ENCODE results near the gene MAPT. TPM values are rescaled to one million over a fixed set of nuclear protein-coding genes. Genes with fewer than 3 reads are reported as not detected.
"Not testable (repeated sequence)": the region's sequence is repeated elsewhere in the genome, so short reads cannot be mapped to it uniquely, and the experiment has no call there.

Gene MAPT
- total RNA-seq, 1 experiment from 2014 or later, result 0.03 TPM

GRCh38 chr17:45949755-45950320 lies 55.5 kb downstream of the MAPT start:
- H3K36me3 ChIP-seq, result no peaks in the 10 kb centered on the region
- H3K27ac ChIP-seq, result no peak overlapping the region
- H3K4me1 ChIP-seq (replicated peaks), result peaks cover 6% of the 10 kb centered on the region
- H3K4me3 ChIP-seq, result no peak overlapping the region
- H3K9me3 ChIP-seq (replicated peaks), result no peaks in the 10 kb centered on the region
- peaks cover 50% of the 10 kb centered on the region for H3K27me3 ChIP-seq (replicated peaks)
- no peak for DNase-seq (ENCODE audit: low read depth in 1 of 2, low spot score in 2 of 2)

DNA sequence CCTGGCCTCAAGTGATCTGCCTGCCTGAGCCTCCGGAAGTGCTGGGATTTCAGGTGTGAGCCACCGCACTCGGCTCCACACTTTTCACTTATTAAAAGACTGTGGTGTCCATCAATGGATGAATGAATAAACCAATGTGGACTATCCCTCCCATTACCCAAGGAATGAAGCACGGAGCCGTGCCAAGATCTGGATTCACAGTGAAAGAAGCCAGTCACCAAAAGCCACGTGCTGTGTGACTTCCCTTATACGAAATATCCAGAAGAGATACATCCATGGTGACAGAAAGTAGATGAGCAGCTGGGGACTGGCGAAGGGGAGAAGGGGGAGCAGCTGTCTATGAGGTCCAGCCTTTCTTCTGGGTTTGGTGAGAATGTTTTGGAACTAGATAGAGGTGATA lies 56.5 kb downstream of the MAPT start:
- H3K9me3 ChIP-seq (replicated peaks), result no peaks in the 10 kb centered on the region
- H3K4me1 ChIP-seq (replicated peaks), result peaks cover 6% of the 10 kb centered on the region
- no peak for DNase-seq (ENCODE audit: low read depth in 1 of 2, low spot score in 2 of 2)
- H3K36me3 ChIP-seq, result no peaks in the 10 kb centered on the region
- H3K27ac ChIP-seq, result no peak overlapping the region
- peaks cover 46% of the 10 kb centered on the region for H3K27me3 ChIP-seq (replicated peaks)
- no peak overlapping the region for H3K4me3 ChIP-seq

- peaks cover 6% of the 10 kb centered on the region for H3K4me1 ChIP-seq (replicated peaks)
- DNase-seq (ENCODE audit: low read depth in 1 of 2, low spot score in 2 of 2), result no peak
- H3K9me3 ChIP-seq (replicated peaks), result no peaks in the 10 kb centered on the region
- no peaks in the 10 kb centered on the region for H3K36me3 ChIP-seq
- H3K27me3 ChIP-seq (replicated peaks), result peaks cover 42% of the 10 kb centered on the region
- H3K27ac ChIP-seq, result no peak overlapping the region
- H3K4me3 ChIP-seq, result no peak overlapping the region
Observed at GRCh38 chr17:45951403-45951802, 57.0 kb downstream of the MAPT start.

DNA sequence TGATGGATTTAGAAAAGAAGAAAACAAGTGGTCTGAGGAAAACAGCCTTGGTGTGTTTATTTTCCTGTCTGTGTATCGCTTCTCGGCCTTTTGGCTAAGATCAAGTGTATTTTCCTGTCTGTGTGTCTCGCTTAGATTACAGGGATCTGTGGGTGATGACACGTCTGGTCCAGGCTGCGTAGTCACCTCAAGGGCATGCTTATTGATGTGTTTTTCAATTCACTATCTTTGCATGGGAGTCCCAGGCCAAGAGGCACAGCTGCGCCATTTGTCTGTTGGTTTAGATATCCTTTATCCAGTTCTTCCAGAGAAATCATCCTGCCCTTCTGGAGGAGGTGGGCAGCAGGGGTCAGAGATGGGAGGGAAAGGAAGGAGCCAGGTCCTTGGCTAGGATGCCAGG lies 57.6 kb downstream of the MAPT start:
- Histone ChIP-seq H3K36me3 (no peaks in the 10 kb centered on the region), H3K9me3 (replicated peaks) (no peaks in the 10 kb centered on the region), H3K27ac (no peak overlapping the region), H3K27me3 (replicated peaks) (peaks cover 42% of the 10 kb centered on the region), H3K4me1 (replicated peaks) (peaks cover 6% of the 10 kb centered on the region), H3K4me3 (no peak overlapping the region)
- no peak for DNase-seq (ENCODE audit: low read depth in 1 of 2, low spot score in 2 of 2)

- Histone ChIP-seq H3K4me3 (no peak overlapping the region), H3K36me3 (no peaks in the 10 kb centered on the region), H3K27me3 (replicated peaks) (peaks cover 46% of the 10 kb centered on the region), H3K9me3 (replicated peaks) (no peaks in the 10 kb centered on the region), H3K27ac (no peak overlapping the region), H3K4me1 (replicated peaks) (peaks cover 6% of the 10 kb centered on the region)
- DNase-seq (ENCODE audit: low read depth in 1 of 2, low spot score in 2 of 2), result no peak
Observed at GRCh38 chr17:45952814-45953320, 58.5 kb downstream of the MAPT start.

DNA sequence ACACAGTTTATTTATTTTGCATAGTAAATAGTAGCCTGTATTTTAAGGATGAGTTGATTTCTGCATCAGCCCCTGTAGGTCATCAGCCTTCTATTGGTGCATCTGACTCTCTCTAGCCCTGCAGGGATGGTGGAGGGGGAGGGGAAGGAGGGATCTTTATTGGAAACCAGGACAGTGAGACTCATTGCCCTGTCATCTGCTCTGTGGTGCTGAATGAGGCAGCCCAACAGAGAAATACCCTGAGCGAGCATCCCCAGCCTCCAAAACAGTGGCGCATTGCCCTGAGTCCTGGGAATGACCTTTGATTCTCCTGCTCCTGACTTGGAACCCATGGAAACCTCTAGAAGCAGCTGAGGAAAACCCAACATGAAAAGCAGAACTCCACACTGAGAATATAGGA lies 59.2 kb downstream of the MAPT start:
- no peak for DNase-seq (ENCODE audit: low read depth in 1 of 2, low spot score in 2 of 2)

GRCh38 chr17:45954914-45955313 lies 60.6 kb downstream of the MAPT start:
- H3K4me3 ChIP-seq, result no peak overlapping the region
- no peaks in the 10 kb centered on the region for H3K9me3 ChIP-seq (replicated peaks)
- DNase-seq (ENCODE audit: low read depth in 1 of 2, low spot score in 2 of 2), result no peak
- no peak overlapping the region for H3K27ac ChIP-seq
- no peaks in the 10 kb centered on the region for H3K36me3 ChIP-seq
- no peaks in the 10 kb centered on the region for H3K4me1 ChIP-seq (replicated peaks)
- H3K27me3 ChIP-seq (replicated peaks), result peaks cover 52% of the 10 kb centered on the region

More for the DNA sequence above, 59.2 kb downstream of the MAPT start:
- H3K36me3 ChIP-seq, result no peaks in the 10 kb centered on the region
- no peaks in the 10 kb centered on the region for H3K9me3 ChIP-seq (replicated peaks)
- H3K4me1 ChIP-seq (replicated peaks), result peaks cover 6% of the 10 kb centered on the region
- H3K27me3 ChIP-seq (replicated peaks), result peaks cover 51% of the 10 kb centered on the region
- no peak overlapping the region for H3K27ac ChIP-seq
- no peak overlapping the region for H3K4me3 ChIP-seq

- Histone ChIP-seq H3K4me1 (replicated peaks) (no peaks in the 10 kb centered on the region), H3K9me3 (replicated peaks) (no peaks in the 10 kb centered on the region), H3K36me3 (no peaks in the 10 kb centered on the region), H3K27me3 (replicated peaks) (peaks cover 52% of the 10 kb centered on the region), H3K4me3 (no peak overlapping the region), H3K27ac (no peak overlapping the region)
- no peak for DNase-seq (ENCODE audit: low read depth in 1 of 2, low spot score in 2 of 2)
Observed at GRCh38 chr17:45955326-45955725, 61.0 kb downstream of the MAPT start.

DNA sequence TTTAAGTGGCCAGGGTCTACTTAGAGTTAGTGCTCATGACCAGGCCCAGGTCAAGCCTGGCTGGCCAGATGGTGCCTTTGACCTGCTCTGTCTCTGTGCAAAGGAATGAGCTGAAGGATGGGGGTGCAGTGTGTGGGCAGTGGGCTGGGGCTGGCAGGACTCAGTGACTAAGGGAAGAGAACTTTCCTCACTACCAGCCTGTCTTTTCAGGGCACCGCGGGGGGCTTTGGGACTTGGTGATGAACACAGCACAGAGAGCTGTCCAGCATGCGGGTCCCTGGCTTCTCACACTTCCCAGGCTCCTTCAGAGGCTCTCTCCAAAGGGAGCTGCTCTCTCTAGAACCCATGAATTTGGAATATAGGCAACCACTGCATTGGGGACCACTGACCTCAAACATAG lies 61.7 kb downstream of the MAPT start:
- H3K36me3 ChIP-seq, result no peaks in the 10 kb centered on the region
- H3K4me1 ChIP-seq (replicated peaks), result no peaks in the 10 kb centered on the region
- H3K27me3 ChIP-seq (replicated peaks), result peaks cover 44% of the 10 kb centered on the region
- no peaks in the 10 kb centered on the region for H3K9me3 ChIP-seq (replicated peaks)
- DNase-seq (ENCODE audit: low read depth in 1 of 2, low spot score in 2 of 2), result no peak
- H3K4me3 ChIP-seq, result no peak overlapping the region
- no peak overlapping the region for H3K27ac ChIP-seq

DNA sequence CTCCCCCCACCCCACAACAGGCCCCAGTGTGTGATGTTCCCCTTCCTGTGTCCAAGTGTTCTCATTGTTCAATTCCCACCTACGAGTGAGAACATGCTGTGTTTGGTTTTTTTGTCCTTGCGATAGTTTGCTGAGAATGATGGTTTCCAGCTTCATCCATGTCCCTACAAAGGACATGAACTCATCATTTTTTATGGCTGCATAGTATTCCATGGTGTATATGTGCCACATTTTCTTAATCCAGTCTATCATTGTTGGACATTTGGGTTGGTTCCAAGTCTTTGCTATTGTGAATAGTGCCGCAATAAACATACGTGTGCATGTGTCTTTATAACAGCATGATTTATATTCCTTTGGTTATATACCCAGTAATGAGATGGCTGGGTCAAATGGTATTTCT lies 62.4 kb downstream of the MAPT start:
- H3K27ac ChIP-seq, H3K4me3 ChIP-seq: not testable (repeated sequence)
- peaks cover 39% of the 10 kb centered on the region for H3K27me3 ChIP-seq (replicated peaks)

DNA sequence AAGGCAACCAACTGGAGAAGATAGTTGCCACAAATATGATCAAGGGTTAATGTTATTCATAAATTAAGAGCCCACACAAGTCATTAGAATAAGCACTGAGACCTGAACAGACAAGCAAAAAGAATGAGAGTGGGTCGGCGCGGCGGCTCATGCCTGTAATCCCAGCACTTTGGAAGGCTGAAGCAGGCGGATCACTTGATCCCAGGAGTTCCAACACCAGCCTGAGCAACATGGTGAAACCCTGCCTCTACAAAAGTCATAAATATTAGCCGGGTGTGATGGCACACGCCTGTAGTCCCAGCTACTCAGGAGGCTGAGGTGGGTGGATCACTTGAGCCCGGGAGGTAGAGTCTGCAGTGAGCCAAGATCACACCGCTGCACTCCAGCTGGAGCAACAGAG lies 64.0 kb downstream of the MAPT start:
- H3K27ac ChIP-seq, result no peak overlapping the region
- no peak for DNase-seq (ENCODE audit: low read depth in 1 of 2, low spot score in 2 of 2)
- peaks cover 34% of the 10 kb centered on the region for H3K27me3 ChIP-seq (replicated peaks)
- no peak overlapping the region for H3K4me3 ChIP-seq
- no peaks in the 10 kb centered on the region for H3K9me3 ChIP-seq (replicated peaks)
- H3K36me3 ChIP-seq, result no peaks in the 10 kb centered on the region
- no peaks in the 10 kb centered on the region for H3K4me1 ChIP-seq (replicated peaks)

More for the DNA sequence above, 62.4 kb downstream of the MAPT start:
- DNase-seq (ENCODE audit: low read depth in 1 of 2, low spot score in 2 of 2); H3K9me3 ChIP-seq (replicated peaks); H3K36me3 ChIP-seq; H3K4me1 ChIP-seq (replicated peaks): not testable (repeated sequence)

GRCh38 chr17:45958994-45959665 lies 64.8 kb downstream of the MAPT start:
- no peak for DNase-seq (ENCODE audit: low read depth in 1 of 2, low spot score in 2 of 2)
- peaks cover 29% of the 10 kb centered on the region for H3K27me3 ChIP-seq (replicated peaks)
- no peaks in the 10 kb centered on the region for H3K9me3 ChIP-seq (replicated peaks)
- H3K27ac ChIP-seq, result no peak overlapping the region
- H3K36me3 ChIP-seq, result no peaks in the 10 kb centered on the region
- no peak overlapping the region for H3K4me3 ChIP-seq
- no peaks in the 10 kb centered on the region for H3K4me1 ChIP-seq (replicated peaks)

DNA sequence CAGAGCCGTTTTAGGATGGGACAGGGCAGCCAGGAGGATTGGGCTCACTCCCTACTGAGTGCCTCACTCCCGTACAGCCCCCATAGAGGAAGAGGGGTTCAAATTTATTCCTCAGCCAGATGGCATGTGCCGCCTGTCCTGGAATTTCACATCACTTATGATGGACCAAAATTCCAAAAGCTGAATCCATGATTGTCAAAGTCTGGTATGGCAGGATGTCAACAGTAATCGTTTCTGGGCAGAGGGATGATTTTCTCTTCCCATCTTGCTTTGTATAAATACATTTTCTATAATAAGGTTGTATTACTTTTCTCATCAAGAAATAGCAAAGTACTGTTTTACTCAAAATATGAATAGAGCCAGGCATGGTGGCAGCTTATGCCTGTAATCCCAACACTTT lies 66.0 kb downstream of the MAPT start:
- no peak overlapping the region for H3K4me3 ChIP-seq
- no peaks in the 10 kb centered on the region for H3K9me3 ChIP-seq (replicated peaks)
- no peaks in the 10 kb centered on the region for H3K36me3 ChIP-seq
- no peaks in the 10 kb centered on the region for H3K4me1 ChIP-seq (replicated peaks)
- H3K27ac ChIP-seq, result no peak overlapping the region
- DNase-seq (ENCODE audit: low read depth in 1 of 2, low spot score in 2 of 2), result no peak
- H3K27me3 ChIP-seq (replicated peaks), result peaks cover 31% of the 10 kb centered on the region

DNA sequence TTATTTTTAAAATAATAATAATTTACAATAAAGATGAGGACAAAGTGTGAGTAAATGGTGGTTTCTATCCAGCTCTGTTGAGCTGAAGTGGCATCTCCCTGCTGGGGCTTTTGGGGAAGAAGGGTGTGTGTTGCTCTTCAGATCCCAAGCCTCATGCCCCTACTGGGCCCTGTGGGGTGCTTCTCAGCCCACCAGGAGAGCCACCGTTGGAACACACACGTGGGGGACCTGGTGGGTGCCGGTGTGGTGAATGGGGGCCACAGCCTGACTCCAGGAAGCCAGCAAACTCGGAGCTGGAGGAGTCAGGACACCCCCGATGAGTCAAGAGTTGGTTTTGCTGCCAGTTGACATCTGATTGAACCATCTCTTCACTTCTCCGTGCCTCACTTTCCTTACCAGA lies 66.9 kb downstream of the MAPT start:
- no peaks in the 10 kb centered on the region for H3K36me3 ChIP-seq
- no peak overlapping the region for H3K27ac ChIP-seq
- DNase-seq (ENCODE audit: low read depth in 1 of 2, low spot score in 2 of 2), result no peak
- H3K9me3 ChIP-seq (replicated peaks), result no peaks in the 10 kb centered on the region
- no peak overlapping the region for H3K4me3 ChIP-seq
- no peaks in the 10 kb centered on the region for H3K4me1 ChIP-seq (replicated peaks)
- peaks cover 37% of the 10 kb centered on the region for H3K27me3 ChIP-seq (replicated peaks)

Data from SJSA1 (cell line).